ENCODE measurements around the gene GNA14.

DNA sequence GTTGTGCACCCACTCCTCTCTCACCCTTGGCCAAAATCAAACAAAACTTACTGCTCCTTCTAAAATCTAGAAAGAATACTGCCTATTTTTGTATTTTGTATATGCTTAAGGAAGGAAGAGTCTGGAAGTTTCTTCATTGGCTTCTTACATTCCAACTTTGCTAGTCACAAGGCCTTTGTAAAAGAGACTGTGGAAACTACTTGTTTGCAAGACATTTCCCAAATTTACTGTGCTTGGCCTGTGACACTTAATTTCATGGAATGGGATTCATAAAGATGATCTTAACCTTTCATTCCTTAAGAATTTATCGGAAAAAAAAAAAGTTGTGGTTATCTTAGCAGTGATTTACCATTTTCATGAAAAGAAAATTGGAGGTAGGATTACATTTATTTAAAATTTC is 261.9 kb downstream of the GNA14 start:
- TF ChIP-seq, protein P1, sequence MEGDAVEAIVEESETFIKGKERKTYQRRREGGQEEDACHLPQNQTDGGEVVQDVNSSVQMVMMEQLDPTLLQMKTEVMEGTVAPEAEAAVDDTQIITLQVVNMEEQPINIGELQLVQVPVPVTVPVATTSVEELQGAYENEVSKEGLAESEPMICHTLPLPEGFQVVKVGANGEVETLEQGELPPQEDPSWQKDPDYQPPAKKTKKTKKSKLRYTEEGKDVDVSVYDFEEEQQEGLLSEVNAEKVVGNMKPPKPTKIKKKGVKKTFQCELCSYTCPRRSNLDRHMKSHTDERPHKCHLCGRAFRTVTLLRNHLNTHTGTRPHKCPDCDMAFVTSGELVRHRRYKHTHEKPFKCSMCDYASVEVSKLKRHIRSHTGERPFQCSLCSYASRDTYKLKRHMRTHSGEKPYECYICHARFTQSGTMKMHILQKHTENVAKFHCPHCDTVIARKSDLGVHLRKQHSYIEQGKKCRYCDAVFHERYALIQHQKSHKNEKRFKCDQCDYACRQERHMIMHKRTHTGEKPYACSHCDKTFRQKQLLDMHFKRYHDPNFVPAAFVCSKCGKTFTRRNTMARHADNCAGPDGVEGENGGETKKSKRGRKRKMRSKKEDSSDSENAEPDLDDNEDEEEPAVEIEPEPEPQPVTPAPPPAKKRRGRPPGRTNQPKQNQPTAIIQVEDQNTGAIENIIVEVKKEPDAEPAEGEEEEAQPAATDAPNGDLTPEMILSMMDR (conservative IDR thresholded peaks at IDR 0.05 in 1 of 2, IDR thresholded peaks at IDR 0.05 in 1 of 2; ENCODE audit: extremely low read depth in 1 of 2, insufficient read depth in 1 of 2, low read depth in 1 of 2, low read length in 2 of 2): no peak
- TF ChIP-seq EZH2 (IDR thresholded peaks at IDR 0.05; ENCODE audit: borderline replicate concordance, low read length): no peak
